Suppressor macrophage treated with lipopolysaccharide for 4 hours (primary cell): ENCODE results near the gene IFRD2.
"Not testable (repeated sequence)": the region's sequence is repeated elsewhere in the genome, so short reads cannot be mapped to it uniquely, and the experiment has no call there.

Experiments used
- DNase-seq: peaks from one replicate; pipeline ENCODE4 v3.0.0-alpha.2; 2020

Gene IFRD2

DNA sequence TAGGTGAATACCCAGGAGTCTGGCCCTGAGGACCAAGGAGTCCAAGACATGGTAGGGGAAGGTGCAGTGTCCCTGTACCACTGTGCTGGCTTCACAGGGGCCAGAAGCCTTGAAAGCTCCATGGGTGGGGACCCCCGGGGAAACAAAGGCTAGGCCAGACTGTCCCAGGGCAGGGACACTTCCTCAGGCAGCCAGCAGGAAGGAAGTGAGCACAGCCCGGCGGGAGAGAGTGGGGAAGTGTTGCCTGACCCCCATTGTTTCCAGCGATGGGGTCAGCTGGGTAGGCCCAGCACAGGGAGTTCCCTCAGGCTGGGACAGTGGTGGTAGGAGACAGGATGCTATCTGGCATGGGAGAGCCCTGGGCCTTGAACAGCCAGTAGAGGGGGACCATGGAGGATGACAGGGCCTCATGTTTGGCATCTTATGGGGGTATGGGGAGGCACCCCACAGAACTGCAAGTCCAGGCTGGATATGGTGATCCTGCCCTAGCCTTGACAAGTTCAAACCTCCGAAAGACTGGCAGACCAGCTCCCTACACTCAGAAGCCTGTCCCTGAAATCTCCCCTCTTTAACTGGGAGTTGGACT, 31.5 kb upstream of the IFRD2 start:
- DNase-seq = peak; percentile 12

DNA sequence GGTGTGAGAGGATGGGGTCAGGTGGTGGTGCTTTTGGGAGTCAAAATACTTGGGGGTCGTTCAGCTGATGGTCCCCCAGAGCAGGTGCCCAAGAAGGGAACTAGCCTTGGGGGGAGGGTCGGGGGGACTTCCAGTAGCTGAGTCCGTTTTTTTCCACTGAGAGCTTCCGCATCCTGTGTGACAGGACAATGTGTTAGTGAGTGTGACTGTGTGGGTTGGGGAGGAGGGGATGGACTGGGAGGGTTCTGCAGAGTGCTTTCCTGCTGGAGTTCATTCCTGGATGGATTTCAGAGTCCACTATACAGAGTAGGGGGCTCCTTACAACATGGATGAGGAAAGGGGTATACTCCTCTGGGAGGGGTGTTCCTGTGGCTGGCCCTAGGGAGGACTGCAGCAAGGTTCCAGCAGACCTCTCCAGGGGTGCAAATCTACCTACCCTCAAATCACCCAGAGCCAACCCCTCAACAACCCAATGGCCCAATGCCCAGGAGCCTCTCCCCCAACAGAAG, 30.9 kb upstream of the IFRD2 start:
- DNase-seq = peak; percentile 40

DNA sequence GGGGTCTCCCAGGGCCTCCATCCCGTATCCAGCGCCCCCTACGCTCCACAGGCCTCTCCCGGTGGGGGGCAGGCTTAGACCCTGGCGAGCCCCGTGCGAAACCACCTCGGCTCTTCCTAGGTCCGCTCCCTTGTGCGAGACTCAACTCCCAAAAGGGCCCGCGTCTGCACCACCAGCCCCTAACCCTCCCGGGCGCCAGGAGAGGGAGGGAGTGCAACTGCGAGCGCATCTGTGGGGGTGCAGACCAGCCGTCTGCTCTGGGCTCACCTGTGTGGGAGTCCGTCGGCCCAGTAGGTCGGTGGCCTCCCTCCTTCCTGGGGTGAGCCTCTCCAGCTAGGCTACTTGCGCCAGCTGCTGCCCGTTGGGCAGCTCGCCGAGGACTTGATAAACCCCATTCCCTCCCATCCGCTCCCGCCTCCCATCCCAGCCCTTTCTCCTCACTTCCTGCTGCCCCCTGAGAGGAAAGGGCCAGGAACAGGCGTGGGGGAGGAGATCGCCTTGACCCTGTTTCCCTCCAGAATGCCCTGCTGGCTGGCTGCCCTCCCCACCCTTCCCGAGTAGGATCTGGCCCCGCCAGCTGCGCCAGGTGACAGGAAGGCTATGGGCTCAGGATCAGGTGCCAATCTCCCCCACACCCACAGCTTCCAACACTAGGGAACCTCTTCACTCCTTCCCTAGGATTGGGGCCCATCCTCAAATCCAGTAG, 30.3 kb upstream of the IFRD2 start, which contains the start of gene HYAL2:
HYAL2 (minus strand) TSS at position 360 of the 706 bp plus-strand sequence. CDS start 2,256 bp downstream, outside the sequence.
- DNase-seq = no peak

DNA sequence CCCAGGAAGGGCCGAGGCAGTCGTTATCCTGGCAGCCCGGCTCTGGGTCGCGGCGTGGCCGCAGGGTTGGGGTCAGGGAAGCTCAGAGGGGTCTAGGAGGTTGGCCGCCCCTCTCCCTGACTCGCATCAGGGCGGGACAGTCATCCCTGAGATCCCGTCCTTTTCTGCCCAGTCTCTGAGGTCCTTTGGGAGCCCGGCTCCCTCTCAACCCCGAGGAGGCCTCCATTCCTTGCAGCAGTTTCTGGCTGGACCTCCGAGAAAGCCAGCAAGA, 29.8 kb upstream of the IFRD2 start:
- DNase-seq = no peak

DNA sequence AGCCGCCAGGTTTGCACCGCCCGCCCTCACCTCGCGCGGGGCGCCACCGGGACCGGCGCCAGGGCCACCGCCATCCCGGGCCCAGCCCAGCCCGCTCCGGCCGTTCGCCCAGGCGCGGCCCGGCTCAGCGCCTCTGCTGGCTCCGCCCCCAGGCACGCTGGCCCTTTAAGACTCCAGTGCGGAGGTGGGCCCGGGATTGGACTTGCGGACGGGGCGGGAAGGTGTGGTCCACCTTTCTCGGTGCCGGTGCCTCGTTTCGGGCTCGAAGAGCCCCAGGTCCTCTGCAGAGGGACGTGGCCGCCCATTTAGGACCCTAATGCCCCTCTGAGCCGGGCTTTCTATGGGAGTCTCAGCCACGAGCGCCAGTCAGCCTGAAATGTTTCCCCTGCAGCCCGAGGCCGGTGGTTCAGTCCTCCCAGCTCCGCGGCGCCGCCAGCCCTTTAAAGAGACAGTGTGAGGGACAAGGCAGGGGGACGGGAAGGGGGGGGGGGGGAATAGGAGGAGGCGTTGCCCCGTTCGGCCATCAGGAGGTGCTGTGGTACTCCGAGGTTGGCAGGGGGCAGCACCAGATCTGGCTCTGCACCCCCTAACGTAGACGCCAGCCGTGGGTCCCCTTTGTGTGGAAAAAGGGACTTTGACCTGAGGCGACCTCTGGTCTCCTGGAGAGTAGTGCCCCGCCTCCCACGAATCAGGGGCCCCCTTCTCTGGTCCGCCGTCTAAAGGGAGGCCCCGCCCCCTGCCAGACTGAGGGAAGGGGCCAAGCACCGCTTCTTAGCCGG, 29.3 kb upstream of the IFRD2 start:
- DNase-seq = peak; percentile 87

DNA sequence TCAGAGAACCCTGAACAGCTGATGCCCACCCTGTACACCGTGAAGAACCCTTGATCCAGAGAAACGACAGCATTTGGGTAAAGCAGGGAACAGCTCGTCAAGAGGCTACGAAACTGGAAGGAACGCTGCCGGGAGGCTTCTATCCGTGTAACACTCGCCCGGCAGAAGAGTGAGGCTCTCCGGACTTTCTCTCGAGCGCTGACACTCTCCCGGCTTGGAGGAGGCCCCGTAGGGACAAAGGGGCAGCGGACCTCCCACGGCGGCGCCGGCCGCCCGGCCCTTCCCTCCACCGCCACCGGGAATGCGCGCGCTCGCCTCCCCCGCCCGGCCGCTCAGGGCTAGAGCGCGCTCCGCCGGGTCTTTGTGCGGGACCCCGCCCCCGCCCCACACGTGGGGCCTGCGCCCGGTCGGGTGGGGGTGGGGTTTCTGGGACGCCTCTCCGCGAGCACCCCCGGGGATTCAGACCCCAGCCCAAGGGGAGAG, 28.7 kb upstream of the IFRD2 start:
- DNase-seq = peak; percentile 60

DNA sequence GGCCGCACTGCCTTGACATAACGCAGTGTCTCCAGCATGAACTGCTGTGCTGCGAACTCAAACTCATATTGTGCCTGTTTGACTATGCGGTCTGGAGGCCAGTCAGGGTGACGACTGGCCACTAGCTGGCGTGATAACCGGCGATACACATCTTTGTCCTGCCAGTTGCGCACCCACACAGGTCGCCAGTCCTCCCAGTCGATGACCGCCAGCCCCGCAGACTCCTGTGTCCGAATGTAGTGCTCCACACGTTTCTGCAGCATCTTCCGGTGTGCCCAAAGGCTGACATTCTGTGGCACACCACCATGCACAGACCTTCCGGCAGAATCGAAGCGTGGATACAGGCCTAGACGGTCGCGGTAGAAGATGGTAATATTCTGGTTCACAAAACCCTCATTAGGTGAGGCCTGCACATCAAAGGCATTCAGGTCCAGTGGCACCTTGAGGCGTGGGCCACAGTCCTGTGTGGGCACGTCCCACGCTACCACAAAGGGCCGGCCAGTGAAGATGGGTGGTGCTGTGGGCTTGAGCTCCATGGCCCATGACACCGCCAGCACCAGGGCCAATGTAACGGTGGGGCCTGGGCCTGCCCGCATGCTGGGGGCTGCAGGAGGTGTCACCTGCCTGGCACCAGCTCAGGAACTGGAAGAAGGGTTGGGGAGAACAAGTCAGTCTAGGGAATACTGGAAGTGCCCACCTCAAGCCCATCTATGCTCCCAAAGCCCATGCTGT, 27.8 kb upstream of the IFRD2 start:
- no peak for DNase-seq

DNA sequence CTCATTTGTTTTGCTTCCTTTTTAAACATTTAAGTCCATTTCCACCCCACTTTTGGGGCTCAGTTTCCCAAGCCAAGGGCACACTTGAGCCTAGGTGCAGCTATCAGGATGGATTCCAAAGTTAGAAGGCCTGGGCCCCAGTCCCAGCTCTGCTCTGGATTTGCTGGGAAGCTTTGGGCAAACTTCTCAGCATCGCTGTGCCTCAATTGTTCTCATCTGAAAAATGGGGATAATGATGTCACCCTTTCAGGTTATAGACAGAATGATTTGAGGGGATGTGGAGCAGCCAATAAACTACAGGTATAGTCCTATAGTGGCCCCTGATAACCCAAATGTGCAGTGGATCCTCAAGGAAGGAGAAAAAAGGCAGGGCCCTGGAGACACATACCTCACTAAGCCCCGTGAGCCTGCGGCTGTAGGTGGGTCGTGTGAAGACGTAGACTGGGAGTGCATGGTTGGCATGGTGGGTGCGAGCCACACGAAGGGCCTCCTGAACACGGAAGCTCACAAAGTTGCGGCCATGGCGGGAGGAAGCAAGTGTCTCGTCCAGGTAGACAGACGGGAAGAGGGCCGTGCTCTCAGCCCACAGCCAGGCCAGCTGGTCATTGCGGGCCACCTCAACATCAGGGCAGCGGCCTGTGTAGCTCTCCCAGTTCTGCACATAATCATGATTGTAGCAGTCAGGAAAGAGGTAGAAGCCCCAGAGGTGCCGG, 27.1 kb upstream of the IFRD2 start:
- DNase-seq = no peak

DNA sequence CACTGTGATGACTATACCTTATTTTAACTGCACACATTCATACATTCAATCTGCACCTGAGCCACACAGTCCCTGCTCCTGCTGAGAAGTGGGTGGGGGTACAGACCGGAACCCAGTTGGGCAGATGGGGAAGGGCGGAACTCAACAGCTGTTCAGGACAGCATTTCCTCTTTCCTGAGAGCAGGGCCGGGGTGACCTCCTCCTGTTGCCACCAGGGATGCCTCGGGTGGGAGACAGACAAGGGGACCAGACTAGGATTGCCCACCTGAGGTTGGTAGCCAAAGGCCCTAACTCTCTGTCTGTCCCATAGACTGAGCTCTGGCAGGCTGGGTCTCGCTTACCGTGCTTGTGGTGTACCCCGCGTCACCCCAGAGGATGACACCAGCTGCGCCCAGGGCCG, 26.4 kb upstream of the IFRD2 start:
- DNase-seq = peak; percentile 26

DNA sequence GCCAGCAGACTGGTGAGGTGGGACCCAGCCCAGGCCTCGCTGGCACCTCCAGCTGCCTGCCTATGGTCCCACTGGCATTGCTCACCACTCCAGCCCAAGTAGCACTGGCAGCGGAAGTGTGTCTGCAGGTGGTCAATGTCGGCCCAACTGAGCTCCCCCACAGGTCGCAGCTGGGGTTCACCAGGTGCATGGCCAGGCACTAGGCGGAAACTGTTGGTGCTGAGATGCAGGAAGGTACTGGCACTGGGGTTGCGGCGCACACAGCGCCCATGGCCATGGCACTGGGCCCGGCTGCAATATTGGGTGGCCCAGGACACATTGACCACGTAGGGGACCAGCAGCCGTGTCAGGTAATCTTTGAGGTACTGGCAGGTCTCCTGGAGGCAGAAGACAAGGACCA, 25.9 kb upstream of the IFRD2 start:
- no peak for DNase-seq

DNA sequence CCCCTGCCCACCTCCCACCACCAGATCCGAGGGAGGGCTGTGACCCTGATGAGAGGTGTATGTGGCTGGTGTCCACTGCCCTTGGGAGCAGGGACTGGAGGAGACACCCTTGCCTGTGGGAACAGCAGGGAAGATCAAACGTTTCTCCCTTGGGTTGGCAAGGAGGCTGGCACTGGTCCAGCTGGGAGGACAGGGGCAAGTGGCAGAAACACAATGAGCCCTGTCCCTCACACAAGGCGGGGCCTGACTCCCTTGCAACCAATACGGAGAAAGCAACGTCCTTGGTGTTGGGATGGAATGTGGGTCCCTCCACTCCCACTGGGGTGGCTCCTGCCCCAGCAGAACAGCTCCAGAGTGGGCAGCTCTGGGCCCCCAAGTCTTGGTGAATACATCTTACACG, 25.1 kb upstream of the IFRD2 start:
- no peak for DNase-seq

DNA sequence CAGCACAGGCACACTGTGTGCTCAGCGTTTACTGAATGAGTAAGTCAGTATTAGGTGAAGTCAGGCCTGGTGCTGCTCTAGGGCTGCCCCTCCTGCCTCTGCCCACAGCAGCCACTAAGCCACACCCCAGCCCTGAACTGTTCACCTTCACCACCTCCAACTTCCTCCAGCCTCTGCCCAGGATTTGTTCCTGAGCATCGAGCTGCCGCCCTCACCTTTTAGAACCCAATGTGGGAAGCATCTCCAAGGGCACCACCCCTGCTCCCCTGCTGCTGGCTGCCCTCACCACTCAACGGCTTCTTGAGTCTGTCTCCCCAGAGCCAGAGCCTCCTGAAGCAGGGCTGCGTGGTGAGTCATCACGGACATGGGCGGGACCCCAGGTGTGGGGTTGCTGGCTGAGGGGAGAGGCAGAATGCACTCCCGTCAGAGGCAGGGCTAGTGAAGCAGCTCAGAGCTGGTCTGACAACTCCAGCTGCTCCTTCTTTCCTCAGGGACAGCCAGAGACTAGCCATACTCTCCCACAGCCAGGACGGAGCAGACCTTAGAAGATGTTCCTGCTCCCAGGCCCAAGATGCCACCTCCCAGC, 24.5 kb upstream of the IFRD2 start:
- DNase-seq = no peak

DNA sequence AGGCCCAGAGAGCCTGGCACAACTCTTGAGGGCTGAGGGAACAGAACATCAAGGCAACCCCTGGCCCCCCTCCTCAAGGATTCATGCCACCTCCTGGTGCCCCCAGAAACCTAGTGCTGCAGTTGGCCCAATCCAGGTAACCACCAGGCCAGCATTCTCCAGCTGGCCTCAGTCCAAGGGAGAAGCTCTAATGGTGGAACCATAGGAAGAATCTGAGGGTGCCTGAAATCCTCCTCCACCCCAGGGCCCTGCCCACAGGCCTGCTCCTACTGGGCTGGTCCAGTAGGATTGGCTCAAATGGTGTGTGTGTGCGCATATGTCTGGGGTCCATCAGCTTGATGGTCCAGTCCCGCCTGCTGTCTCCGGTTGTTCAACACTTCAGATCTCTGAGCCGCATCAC, 22.6 kb upstream of the IFRD2 start:
- no peak for DNase-seq

DNA sequence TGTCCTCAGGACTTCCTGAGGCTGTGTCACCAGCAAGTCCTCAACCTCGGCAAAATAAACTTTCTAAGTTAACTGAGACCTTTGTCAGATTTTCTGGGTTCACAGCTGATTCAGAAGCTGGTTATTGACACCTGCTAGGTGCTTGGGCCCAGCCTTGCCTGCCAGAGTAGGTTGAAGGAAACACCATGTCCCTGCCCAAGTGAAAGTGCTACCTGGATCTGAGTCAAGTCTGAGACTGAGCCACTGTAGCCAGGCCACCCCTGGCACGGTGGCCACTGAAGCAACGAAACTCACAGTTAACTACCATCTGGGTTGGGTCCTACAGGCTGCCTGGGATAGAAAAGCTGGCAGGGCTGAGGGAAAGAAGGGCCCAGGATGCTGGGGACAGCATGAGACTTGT, 22.1 kb upstream of the IFRD2 start:
- DNase-seq = no peak

DNA sequence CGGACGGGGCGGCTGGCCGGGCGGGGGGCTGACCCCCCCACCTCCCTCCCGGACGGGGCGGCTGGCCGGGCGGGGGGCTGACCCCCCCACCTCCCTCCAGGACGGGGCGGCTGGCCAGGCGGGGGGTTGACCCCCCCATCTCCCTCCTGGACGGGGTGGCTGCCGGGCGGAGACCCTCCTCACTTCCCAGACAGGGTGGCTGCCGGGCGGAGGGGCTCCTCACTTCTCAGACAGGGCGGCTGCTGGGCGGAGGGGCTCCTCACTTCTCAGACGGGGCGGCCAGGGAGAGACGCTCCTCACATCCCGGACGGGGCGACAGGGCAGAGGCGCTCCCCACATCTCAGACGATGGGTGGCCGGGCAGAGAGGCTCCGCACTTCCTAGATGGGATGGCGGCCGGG, 19.8 kb upstream of the IFRD2 start:
- DNase-seq = not testable (repeated sequence)

DNA sequence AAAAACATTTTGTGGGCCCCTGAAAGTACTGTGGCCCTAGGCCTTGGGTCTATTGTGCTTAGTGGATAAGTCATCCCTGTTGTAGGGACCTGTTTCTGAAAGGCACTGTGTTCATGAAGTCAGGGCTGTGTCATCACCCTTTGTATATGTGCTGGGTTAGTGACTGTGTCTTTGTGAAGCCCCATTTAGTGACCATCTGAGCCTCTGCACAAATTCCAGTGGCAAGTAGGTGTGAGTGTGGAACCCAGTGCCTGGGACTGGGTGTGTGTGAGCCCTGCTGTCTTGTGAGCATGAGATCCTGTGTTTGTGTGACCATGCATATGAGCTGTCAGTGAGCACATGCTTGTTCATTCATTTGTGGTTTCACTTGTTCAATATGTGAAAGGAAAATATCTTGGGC, 12.4 kb upstream of the IFRD2 start:
- peak; percentile 5 for DNase-seq

DNA sequence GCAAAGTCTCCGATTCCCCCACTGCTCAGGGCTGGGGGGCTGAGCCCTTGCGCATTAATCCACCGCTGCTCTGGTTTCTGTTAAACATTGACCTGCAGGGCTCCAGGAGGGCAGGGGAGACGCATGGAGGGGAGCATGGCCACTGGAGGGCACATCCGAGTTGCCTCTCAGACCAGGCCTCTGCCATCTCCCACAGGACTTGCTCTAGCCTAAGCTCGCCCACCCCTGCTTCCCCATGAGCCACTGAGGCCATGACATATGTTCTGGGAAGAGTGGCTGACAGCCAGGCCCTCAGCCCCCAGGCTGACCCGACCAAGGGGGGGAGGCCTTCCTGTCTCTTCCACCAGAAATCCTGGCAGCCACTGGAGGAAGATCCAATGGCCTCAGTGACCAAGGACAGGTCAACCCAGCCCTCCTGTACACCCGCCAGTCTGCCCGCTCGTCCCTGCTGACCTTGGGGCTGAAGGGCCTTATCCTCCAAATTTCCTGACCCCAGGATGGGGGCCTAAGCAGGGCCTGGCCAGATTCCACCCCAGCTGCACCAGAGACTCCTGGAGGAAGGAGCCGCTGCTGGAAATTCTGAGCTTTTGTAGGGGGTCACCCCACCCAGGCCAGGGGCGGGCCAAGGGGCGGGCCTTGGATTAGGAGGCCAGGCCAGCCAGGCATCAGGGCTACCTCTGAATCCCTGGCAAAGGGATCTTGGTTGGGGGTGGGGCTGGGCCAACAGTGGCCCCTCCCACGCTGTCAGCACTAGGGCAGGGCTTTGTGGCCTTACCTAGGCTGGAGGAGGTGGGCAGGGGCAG, 11.0 kb upstream of the IFRD2 start, which contains the start of gene HYAL1:
HYAL1 (minus strand) TSS at position 562 of the 803 bp plus-strand sequence. CDS start 618 bp downstream, outside the sequence.
- DNase-seq = no peak

DNA sequence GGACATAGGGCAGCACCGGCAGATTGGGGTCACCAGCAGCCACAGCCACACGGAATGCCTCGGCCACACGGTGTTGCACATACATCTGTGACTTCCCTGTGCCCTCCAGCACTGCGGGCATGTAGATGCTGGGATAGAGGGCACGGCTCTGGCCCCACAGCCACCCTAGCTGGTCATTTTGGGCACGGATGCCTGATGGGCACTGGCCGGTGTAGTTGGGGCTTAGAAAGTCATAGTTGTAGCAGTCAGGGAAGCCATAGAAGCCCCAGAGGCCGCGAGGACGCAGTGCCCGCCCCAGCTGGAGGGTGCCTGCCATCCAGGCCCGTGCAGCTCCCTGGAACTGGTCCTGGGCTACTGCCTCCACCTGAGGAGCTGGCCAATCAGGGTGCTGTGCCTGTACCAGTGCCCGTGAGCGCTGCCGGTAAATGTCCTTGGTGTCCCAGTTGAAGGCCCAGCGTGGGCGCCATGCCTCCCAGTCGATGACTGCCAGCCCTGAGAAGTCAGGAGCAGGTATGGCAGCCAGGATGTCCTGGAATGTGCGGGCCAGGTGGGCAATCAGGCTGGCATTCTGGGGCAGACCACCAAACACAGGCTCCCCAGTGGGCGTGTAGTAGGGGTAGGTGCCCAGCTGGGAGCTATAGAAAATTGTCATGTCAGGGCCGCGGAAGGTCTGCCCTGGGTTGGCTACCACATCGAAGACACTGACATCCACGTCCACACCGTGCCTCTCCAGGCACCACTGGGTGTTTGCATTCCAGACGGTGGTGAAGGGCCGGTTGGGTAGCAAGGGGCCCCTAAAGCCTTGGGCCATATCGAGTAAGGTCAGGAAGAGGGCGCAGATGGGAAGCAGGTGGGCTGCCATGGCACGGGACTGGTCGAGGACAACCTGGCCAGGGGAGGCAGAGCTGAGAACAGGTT, 10.1 kb upstream of the IFRD2 start:
- no peak for DNase-seq

DNA sequence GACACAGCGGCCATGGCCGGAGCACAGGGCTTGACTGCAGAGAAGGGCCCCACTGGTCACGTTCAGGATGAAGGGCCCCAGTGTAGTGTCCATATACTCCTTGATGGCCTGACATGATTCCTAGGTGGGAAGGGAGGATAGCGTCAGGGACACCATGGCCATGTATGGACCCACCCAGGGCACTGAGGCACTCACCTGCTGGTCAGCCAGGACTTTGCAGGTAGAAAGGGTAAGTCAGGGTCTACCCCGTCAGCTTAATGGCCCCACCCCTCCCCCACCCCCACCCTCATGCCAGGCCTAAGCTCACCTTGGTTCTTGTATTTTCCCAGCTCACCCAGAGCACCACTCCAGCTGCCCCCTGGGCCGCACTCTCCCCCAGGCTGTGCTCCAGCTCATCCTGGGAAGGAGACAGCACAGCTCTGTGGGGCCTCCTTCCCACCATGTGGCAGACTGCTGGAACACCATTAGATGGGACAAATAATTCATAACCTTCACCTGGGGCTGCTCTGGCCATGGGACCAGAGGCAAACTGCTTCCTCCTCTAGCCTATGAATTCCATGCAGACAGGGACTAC, 8.5 kb upstream of the IFRD2 start:
- DNase-seq = no peak
